ENCODE results near the gene IFT25.
"Not testable (repeated sequence)": the region's sequence is repeated elsewhere in the genome, so short reads cannot be mapped to it uniquely, and the experiment has no call there.

IFT25 gene

DNA sequence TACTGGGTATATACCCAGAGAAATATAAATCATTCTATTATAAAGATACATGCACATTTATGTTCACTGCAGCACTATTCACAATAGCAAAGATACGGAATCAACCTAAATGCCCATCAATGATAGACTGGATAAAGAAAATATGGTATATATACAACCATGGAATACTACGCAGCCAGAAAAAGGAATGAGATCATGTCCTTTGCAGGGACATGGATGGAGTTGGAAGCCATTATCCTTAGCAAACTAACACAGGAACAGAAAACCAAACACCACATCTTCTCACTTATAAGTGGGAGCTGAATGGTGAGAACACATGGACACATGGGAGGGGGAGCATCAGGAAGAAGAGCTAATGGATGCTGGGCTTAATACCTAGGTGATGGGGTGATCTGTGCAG lies 63.6 kb downstream of the IFT25 start:
- not testable (repeated sequence) for DNase-seq

DNA sequence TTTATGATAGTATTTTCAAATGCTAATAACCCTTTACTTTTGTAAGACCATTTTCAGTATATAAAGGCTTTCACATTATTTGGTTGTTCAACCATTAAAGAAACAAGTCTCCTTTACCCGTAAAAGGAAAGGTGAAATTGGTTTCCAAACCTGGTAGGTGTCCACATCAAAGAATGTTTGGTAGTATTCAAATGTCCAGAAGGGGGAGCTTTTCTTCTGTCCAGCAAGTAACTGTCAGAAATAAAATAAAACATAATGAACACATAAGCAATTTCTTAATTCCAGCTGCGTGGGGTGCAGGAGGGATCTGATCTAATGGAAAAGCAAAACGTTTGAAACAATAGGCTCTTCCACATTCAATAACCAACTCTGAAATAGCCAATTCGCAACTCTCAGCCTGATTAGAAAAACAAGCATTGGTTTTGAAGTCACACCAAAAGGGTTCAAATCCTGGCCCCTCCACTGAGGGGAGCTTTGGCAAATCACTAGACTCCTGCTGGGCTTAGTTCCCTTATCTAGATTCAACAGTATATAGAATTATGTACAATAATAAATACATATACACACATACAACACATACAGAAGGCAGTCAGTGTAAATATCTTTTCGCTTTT lies 66.9 kb downstream of the IFT25 start:
- no peak for DNase-seq

DNA sequence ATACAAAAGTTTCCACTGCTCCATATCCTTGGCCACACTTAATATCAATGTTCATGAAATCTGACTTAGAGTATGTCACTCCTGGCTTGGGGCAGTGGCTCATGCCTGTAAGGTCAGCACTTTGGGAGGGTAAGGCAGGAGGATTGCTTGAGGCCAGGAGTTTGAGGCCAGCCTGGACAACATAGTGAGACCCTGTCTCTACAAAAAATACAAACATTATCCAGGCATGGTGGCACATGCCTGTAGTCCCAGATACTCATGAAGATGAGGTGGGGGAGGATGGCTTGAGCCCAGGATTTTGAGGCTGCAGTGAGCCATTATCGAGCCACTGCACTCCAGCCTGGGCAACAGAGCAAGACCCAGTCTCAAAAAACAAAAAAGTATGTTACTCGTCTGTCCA lies 70.3 kb downstream of the IFT25 start:
- DNase-seq, result not testable (repeated sequence)

DNA sequence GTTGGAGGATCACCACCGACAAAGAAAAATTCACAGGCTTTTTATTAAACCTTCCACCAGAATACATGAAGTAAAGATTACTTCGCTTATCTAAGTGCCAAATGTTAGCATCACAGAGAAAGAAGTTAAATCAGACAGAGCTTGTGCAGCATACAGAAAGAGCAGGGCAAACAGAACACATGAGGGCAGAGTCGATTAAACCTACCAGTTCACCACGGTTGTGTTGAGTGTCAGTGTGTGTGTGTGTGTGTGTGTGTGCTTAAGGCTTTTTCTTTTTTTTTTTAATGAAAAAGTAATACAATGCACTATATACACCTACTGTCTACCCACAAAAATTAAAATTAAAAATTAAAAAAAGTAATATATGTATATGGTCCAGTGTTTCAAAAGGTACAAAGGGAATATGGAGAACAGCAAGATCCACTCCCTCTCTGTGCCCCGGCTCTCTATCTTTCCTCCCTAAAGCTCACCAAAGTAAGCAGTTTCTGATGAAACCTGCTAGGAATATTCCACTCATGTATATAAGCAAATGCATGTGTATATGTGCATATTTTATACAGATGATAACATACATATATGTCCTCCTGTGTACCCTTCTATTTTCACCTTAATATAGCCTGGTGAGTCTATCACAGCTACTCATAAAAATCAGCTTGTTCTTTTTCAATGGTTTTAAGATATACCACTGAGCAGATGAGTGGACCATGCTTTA lies 73.6 kb downstream of the IFT25 start:
- DNase-seq, result no peak

All from NCI-H187 treated with DMSO at 0.1 percent for 48 hours (cell line).